GM19193 (cell line): ENCODE results near the gene S100Z.

ENCODE experiments used
- POLR2A ChIP-seq: IDR thresholded peaks from 4 replicates; pipeline ENCODE4 v1.6.1; 2011; ENCODE audit not compliant: insufficient read depth, insufficient read length; ENCODE audit errors: extremely low read depth

Gene S100Z

GRCh38 chr5:76920491-76920890, 70.7 kb downstream of the S100Z start:
- TF ChIP-seq POLR2A: no peak

DNA sequence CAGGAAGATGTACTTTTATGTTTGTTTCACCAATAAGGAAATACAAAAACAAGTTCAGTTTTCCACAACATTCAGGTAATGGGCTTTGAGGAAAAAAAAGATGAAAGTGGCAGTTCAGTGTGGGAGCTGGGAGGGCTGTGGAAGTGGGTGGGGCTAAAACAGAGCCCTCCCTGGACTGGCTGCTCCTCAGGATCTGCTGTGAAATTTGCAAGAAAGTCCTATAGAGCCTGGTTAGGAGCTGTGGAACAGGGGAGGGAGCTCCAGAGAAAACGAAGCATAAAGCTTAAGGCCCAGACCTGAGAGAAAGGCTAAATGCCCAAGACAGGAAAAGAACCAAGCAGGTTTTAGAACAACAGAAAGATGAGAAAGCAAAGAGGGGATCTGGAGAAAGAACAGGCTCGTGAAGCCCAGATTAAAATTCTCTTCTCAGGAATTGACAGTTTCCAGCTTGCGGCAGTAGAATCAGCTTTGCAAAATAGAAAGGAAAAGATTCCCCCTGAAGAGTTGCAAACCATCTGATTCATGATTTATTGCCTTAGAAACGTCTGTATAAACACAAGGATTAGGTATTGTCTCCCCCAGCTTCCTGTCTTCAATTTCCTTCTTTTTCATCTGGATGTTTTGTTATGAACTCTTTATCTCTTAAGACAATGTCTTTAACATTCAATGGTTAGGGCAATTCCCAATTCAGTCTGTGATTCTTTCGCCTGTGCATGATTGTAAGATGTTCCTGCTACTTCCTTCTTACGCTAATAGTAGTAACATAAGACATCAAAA, 76.7 kb downstream of the S100Z start:
- no peak for TF ChIP-seq POLR2A

GRCh38 chr5:76927961-76928360, 78.1 kb downstream of the S100Z start:
- TF ChIP-seq POLR2A: no peak

DNA sequence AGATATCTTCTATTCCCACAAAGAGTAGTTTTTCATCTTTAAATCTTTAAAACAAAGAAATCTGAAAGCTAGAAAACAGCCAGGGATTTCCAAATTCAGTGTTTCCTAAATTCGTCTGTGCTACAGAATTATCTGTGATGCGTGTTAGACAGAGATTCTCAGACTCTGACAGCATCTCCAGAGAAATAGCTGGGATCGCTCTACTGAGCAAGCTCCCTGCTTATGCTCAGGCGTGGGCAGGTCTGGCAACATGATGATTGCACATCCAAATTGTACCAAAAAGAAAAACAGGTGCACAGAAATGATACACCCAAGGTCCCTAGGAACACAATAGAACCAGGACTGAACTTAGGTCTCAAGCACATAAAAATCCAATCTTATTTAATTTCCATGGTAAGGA, 80.3 kb downstream of the S100Z start:
- no peak for TF ChIP-seq POLR2A

GRCh38 chr5:76938177-76938576, 88.4 kb downstream of the S100Z start:
- TF ChIP-seq POLR2A: no peak

- no peak for TF ChIP-seq POLR2A
These were observed 91.2 kb downstream of the S100Z start for GRCh38 chr5:76941000-76941399.

DNA sequence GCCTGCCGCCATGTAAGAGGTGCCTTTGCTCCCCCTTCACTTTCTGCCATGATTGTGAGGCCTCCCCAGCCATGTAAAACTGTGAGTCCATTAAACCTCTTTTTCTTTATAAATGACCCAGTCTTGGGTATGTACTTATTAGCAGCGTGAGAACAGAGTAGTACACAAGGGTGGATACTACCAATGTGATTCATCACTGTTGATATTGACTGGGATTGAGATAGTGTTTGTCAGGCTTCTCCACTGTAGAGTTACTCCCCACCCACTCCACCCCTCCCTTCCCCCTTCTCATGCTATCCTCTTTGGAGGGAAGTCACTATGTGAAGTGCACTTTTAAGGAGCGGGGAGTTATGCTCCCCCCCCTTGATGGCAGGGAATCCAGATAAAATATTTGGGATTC, 91.6 kb downstream of the S100Z start:
- no peak for TF ChIP-seq POLR2A

DNA sequence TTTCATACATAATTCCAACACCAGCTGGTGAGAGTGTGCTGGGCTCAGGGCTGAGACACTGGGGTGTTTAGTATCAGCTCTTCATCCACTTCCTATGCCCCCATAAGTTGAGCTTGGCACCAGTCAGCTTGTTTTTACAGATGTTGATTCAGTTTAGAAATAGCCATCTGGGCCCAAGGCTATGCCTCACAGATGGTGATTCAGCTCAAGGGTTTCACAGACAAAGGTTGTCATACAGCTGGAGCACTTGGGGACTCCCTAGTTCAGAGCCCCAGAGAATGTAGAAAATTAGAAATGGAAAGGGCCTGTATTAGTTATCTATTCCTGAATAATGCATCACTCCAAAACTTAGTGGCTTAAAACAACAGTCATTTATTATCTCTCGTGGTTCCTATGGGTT, 92.8 kb downstream of the S100Z start:
- no peak for TF ChIP-seq POLR2A

GRCh38 chr5:76943006-76943405, 93.2 kb downstream of the S100Z start:
- no peak for TF ChIP-seq POLR2A

DNA sequence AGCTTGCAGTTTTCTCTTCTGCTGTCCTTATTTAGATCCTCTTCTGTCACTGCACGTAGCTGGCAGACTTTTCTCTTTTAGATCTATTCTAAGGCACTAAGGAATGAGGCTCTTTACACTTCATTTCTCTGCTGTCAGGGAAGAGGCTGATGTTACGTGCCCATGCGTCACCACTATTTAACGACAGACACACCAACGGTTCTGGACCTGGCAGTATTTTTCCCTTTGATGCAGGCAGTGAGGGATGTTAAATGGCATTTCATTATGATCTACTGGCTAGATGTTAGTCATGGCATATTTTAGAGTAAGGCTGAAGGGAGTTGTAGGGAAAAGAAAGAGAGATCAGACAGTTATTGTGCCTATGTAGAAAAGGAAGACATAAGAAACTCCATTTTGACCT, 94.8 kb downstream of the S100Z start:
- no peak for TF ChIP-seq POLR2A

GRCh38 chr5:76946090-76946489, 96.3 kb downstream of the S100Z start:
- TF ChIP-seq POLR2A: no peak

DNA sequence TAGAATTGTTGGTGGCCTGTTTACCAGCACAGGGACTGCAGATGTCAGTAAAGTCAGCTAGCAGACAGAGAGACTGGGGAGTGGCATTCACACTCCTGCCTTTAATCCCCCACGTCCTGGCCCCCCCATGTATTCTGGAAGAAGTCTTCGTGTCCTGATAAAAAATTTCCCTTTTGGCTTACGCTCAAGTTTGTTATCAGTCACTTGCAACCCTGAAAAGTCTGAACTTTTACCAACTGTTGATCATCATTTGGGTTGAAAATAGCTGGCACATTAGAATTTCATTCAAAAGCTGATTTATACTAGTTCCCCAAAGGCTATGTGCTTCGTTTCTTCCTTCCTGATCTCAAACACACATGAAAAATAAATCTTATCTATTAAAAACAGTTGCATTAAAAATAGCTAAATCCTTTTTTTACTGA, 97.3 kb downstream of the S100Z start:
- TF ChIP-seq POLR2A: no peak

DNA sequence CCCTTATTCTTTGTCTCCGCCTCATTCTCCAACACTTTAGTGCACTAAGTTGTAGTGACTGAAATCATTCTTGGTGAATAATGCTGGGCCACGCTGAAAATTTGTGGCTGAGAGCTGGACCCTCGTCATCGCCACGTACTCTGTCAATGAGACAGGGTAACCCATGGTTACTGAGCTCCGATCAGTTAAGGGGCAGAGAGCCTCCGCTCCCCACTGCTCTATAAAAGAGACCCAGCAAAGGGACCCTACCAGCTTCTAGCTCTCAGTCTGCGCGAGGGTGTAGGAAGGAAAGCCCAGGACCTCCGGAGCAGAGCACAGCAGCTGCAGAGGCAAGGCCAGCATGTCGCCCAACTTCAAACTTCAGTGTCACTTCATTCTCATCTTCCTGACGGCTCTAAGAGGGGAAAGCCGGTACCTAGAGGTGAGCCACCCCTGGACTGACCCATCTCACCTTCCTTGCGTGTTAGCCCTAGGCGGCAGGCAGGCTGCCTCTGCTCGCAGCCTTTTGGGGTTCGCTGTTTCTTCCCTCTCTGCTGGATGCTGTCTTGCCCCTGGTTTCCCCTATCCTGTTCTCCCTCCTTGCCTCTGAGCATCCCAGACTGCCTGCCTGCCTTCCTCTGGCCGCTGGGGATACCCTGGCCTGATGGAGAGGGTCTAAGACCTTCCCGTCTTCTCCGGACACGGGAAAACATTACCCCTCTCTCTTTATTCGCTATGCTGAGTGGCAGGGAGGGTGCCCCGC, 103.2 kb downstream of the S100Z start, which contains the start of gene CRHBP:
TSS of gene CRHBP (plus strand) at position 251 of the 742 bp plus-strand sequence. CDS start at position 341, 90 bp downstream.
- TF ChIP-seq POLR2A: no peak

DNA sequence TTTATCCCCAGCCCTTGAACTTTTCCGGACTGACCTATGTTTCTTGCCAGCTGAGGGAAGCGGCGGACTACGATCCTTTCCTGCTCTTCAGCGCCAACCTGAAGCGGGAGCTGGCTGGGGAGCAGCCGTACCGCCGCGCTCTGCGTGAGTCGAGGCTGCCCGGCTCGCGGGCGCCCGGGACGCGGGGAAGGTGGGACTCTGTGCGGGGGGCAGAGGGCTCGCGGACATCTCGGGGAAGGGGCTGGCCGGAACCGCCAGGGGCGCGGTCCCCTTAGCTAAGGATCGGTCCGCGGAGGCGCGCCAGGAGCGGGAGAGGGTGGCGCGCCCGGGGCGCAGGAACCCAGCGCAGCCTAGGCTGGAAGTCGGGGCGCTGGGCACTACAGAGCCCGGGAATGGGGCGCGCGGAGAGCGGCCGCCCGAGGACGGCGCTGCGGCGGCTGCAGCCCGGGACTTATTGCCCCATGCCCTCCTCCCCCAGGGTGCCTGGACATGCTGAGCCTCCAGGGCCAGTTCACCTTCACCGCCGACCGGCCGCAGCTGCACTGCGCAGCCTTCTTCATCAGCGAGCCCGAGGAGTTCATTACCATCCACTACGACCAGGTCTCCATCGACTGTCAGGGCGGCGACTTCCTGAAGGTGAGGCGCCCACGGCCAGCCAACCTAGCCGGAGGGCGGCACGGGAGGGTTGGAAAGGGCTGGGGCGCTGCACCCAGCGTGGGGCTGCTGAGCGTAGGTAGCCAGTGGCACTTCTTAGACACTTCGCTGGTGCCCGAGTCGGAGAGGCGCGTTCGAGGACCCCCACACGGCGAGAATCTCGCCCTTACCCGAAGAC, 104.0 kb downstream of the S100Z start:
- TF ChIP-seq POLR2A: no peak

DNA sequence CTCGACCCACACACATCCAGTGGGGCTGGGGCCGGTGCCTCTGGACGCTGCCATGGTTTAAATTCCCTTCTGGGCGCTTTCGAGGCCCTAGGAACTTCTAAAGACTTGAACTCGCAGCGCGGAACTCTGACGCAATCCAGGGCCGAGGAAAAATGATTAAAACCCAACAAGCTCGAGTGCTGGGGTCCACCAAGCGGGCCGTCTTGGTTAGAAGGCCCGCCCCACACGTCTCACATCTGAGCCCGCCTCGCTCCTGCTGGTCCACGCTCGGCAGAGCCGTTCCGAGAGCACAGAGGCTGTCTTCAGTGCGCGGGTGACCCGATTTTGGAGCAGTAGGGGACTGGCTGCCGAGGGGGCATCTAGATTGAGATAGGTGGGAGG, 104.6 kb downstream of the S100Z start:
- TF ChIP-seq POLR2A: no peak
